ENCODE measurements around the gene ARHGAP15.

ARHGAP15 gene

GRCh38 chr2:143333168-143333791 lies 204.1 kb downstream of the ARHGAP15 start:
- no peak overlapping the region for H3K9ac ChIP-seq (ENCODE audit: low read length)
- no peaks in the 10 kb centered on the region for H3K79me2 ChIP-seq (ENCODE audit: insufficient read depth, low read length)
- TF ChIP-seq EZH2 (IDR thresholded peaks at IDR 0.05; ENCODE audit: borderline replicate concordance, low read length) (no peak), CTCF (IDR thresholded peaks at IDR 0.05; ENCODE audit: low read length) (no peak)
- no peak overlapping the region for H3K4me3 ChIP-seq (ENCODE audit: low read depth, low read length, poor library complexity, severe bottlenecking)
- no peaks in the 10 kb centered on the region for H3F3A ChIP-seq (ENCODE audit: insufficient read depth, low read length)
- no peaks in the 10 kb centered on the region for H3K4me1 ChIP-seq (ENCODE audit: insufficient read depth, low read length, severe bottlenecking)
- no peak overlapping the region for H3K27ac ChIP-seq (ENCODE audit: low read depth, low read length, poor library complexity, severe bottlenecking)
- peaks cover 9% of the 10 kb centered on the region; the same call in 1 of the 2 replicates for H3K36me3 ChIP-seq (ENCODE audit: insufficient read depth, low read length)
- H2AFZ ChIP-seq (ENCODE audit: low read length), result no peak overlapping the region
- no peak overlapping the region for H3K4me2 ChIP-seq (ENCODE audit: low read length)
- no peaks in the 10 kb centered on the region for H3K9me2 ChIP-seq (ENCODE audit: low read depth, low read length)
- H3K9me3 ChIP-seq (ENCODE audit: low read length), result no peaks in the 10 kb centered on the region
- no peaks in the 10 kb centered on the region for H4K20me1 ChIP-seq (ENCODE audit: insufficient read depth, low read length)
- H3K27me3 ChIP-seq (ENCODE audit: insufficient read depth, low read length), result no peaks in the 10 kb centered on the region

GRCh38 chr2:143333847-143334246 lies 204.6 kb downstream of the ARHGAP15 start:
- Histone ChIP-seq H3K79me2 (ENCODE audit: insufficient read depth, low read length) (no peaks in the 10 kb centered on the region), H3F3A (ENCODE audit: insufficient read depth, low read length) (no peaks in the 10 kb centered on the region), H3K4me3 (ENCODE audit: low read depth, low read length, poor library complexity, severe bottlenecking) (no peak overlapping the region), H2AFZ (ENCODE audit: low read length) (no peak overlapping the region), H4K20me1 (ENCODE audit: insufficient read depth, low read length) (no peaks in the 10 kb centered on the region), H3K9me3 (ENCODE audit: low read length) (no peaks in the 10 kb centered on the region), H3K36me3 (ENCODE audit: insufficient read depth, low read length) (peaks cover 9% of the 10 kb centered on the region; the same call in 1 of the 2 replicates), H3K27me3 (ENCODE audit: insufficient read depth, low read length) (no peaks in the 10 kb centered on the region), H3K4me1 (ENCODE audit: insufficient read depth, low read length, severe bottlenecking) (no peaks in the 10 kb centered on the region), H3K27ac (ENCODE audit: low read depth, low read length, poor library complexity, severe bottlenecking) (no peak overlapping the region), H3K9ac (ENCODE audit: low read length) (no peak overlapping the region), H3K4me2 (ENCODE audit: low read length) (no peak overlapping the region), H3K9me2 (ENCODE audit: low read depth, low read length) (no peaks in the 10 kb centered on the region)
- TF ChIP-seq EZH2 (IDR thresholded peaks at IDR 0.05; ENCODE audit: borderline replicate concordance, low read length) (no peak), CTCF (IDR thresholded peaks at IDR 0.05; ENCODE audit: low read length) (no peak)

- Histone ChIP-seq H3K27ac (ENCODE audit: low read depth, low read length, poor library complexity, severe bottlenecking) (no peak overlapping the region), H3K4me1 (ENCODE audit: insufficient read depth, low read length, severe bottlenecking) (no peaks in the 10 kb centered on the region), H3K9ac (ENCODE audit: low read length) (no peak overlapping the region), H3K27me3 (ENCODE audit: insufficient read depth, low read length) (no peaks in the 10 kb centered on the region), H3K9me3 (ENCODE audit: low read length) (no peaks in the 10 kb centered on the region), H4K20me1 (ENCODE audit: insufficient read depth, low read length) (no peaks in the 10 kb centered on the region), H3F3A (ENCODE audit: insufficient read depth, low read length) (no peaks in the 10 kb centered on the region), H2AFZ (ENCODE audit: low read length) (no peak overlapping the region), H3K4me3 (ENCODE audit: low read depth, low read length, poor library complexity, severe bottlenecking) (no peak overlapping the region), H3K4me2 (ENCODE audit: low read length) (no peak overlapping the region), H3K79me2 (ENCODE audit: insufficient read depth, low read length) (no peaks in the 10 kb centered on the region), H3K36me3 (ENCODE audit: insufficient read depth, low read length) (peaks cover 9% of the 10 kb centered on the region; the same call in 1 of the 2 replicates), H3K9me2 (ENCODE audit: low read depth, low read length) (no peaks in the 10 kb centered on the region)
- TF ChIP-seq CTCF (IDR thresholded peaks at IDR 0.05; ENCODE audit: low read length), result no peak
These were observed 205.6 kb downstream of the ARHGAP15 start for GRCh38 chr2:143334837-143335236.
